NCI-H524 treated with DMSO at 0.1 percent for 48 hours (cell line): Measurements from ENCODE around the gene PIGK.

Source experiments
- DNase-seq: peaks from one replicate; lab custom pipeline; 2025; lab: John Stamatoyannopoulos, UW

The PIGK gene

DNA sequence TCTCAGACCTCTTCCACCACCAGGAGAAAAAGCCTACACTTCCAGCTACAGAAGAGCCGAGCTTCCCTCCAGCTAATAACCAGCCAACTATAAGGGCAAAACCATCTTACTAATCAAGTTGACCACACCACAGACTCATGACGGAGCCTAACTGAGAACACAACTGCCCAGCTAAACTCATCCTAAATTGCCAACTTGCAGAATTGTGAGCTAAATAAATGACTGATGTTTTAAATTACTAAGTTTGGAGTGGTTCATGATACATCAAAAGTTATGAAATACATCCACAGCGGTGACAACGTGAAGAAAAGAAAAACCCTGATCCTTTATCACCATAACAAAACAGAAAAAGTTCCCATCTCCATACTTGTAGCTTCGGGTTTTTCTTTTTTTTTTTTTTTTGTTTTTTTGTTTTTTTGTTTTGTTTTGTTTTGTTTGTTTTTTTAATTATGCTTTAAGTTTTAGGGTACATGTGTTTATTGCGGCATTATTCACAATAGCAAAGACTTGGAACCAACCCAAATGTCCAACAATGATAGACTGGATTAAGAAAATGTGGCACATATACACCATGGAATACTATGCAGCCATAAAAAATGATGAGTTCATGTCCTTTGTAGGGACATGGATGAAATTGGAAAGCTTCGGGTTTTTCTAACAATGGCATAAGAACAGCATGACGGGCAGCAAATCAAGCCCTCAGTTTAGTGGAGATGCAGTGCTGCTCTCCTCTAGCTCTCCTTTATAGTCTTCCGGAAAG is 122.6 kb downstream of the PIGK start:
- DNase-seq, result no peak

DNA sequence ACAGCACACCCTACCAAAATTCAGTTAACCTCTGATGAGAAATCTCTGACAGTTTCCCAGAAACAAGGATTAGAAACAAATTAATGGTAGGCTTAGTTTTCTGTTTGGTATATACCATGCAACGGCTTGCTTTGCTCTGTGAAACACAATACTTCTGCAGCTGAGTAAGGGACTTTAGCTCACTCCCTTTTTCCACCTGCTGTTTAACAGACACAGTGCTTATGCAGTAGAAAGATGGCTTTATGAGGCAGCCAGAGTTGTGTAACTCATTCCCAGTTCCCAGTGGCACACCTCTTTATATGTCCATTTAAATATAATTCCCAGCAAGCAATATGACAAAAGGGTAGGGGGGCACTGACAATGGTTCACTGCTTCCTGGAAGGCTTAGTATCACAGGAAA is 124.0 kb downstream of the PIGK start:
- DNase-seq, result peak; percentile 40

DNA sequence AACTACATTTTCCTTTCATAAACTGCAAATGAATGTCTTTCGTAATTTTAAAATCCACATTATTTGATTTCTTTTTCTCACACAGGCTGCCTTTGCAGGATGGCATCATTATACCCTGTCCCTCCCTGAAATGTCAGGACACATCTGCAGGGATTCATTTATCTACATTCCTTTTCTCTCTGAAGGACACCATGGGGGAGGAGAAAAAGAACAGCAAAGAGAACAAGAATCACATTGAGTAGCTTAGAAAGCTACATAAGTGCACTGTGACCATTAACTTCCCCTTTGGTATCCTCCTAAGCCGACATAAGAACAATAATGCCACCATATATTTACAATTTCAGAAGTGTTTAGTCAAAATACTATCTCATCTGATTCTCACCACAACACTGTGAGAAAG is 129.5 kb downstream of the PIGK start:
- no peak for DNase-seq

DNA sequence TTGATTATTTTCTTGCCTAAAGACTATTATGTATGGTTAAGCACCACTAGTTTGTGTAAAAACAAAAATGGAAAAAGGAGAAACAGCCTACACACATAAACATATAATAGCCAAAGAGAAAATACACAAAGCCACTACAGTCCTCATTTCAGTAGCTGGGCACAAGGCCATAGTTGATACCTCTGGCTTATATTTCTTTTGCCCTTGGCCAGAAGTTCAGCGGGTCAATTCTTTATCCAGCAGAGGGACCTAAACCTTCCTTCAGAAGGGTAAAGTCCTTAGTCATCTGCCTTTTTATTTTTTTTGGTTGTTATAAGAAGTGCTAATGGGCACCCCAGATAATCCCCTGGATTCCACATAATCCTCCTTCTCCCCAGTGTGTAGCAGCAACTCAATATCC is 134.1 kb downstream of the PIGK start:
- no peak for DNase-seq

DNA sequence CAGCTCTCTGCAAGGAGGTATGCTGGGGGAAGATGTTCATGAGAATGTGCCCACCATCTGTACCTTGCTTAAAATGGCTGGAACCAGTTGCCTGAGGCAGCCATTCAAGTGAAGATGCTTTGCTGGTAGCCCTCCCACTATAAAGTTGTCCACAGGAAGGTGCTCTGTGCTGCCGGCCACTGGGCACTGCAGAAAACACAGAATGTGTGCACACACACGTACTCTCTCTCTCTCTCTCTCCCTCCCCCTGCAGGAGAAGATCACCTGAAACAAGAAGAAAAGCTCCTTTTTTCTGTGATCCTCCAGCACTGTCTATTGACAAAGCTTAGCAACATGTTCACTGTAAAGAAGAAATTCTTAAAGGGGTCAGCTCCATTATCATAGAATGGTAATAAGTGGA is 134.8 kb downstream of the PIGK start:
- DNase-seq, result no peak

DNA sequence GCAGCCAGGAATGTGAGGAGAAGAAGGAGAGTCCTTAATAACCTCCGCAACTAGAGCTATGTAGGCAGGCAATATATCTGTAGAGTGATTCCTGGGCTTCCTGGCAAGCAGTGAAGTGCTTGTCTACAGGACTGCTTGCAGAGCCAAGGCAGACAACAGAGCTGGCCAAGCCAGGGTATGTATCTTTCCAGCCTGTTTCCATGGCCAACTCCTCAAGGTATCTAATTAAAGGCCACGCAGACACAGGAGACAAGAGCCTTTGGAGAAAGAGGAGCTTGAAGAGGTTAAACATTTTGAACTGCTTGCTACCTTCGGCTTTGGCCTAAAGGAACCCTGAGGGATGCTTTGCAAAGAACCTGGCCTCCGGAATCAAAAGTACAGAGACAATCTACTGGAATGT is 137.4 kb downstream of the PIGK start:
- DNase-seq, result no peak

DNA sequence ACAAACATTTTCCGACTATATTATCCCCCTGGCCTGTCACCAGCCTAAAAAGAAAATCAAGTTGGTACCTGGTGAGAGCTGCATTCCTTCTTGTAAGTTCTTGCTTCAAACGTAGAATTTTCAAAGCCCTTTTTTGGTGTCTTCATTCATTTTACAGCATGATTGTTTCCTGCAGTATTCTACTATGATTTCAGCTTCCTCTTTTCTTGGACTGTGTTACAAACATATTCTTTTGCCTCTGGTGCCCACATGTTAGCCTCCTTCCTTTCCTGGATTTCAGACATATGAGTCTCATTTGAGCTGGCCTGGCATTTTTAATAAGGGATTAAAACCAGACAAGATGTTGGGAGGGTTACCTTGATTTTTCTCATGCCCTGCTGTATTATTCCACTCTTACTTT is 142.5 kb downstream of the PIGK start:
- no peak for DNase-seq

DNA sequence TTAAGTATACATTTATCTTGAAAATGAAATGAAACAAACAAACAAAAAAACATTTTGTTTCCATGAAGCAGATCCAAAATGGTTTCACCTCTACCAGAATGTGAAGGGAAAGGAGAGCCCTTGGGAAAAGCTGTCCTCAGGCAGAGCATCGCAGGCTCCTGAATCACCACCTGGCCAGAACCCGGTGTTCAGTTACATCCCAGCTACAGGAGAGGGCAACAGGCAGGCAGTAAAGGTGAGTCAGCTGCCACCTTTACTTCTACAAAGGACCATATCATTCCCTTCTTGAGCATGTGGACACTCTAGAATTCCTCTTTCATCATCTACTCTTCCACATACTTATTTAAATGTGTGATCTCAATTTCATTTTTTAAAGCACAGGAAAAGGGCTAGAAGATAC is 151.2 kb downstream of the PIGK start:
- no peak for DNase-seq

DNA sequence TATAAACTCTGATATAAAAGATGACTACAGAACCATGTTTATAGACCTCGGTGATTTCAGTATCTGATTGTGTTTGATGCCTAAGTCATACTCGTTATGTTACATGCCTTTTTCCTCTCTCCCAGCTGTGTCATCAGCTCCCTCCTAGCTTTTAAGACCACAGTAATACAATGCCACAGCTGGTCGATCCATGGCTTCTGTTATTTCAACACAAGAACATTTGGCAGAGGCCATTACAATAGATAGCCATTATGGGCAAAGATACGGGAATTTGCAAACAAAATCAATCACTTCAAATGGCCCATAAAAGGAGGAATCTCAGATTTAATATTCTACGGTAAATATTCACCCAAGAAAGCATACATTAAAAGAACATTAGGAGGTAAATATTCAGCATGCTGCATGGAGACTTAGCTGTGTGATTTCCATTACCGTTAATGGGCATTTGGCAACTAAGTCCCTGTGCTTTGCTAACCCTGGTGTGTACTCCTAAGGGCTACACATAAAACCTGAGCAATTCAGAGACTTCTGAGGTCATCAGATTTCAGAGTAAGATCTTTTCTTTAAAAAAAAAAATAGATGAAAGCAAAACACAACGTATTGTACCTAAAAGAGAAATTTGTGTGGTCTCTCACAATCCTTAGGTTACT is 153.4 kb downstream of the PIGK start:
- no peak for DNase-seq

DNA sequence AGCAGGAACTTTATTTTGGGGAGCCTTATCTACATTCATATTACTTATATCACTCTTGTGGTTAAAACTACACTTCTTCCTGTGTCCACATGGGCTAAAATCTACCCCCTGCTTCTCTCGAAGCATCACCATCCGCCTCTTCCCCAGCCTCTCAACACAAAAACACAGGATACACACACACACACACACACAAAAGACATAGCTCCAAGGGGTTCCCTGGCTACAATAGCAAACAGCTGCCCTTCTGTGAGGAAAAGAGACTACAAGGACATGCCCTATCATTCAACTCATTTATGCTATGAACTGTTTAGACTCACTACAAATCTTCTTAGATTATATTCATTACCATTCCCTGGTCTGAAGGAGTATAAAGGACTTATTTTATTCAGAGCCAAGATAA is 155.0 kb downstream of the PIGK start:
- no peak for DNase-seq

DNA sequence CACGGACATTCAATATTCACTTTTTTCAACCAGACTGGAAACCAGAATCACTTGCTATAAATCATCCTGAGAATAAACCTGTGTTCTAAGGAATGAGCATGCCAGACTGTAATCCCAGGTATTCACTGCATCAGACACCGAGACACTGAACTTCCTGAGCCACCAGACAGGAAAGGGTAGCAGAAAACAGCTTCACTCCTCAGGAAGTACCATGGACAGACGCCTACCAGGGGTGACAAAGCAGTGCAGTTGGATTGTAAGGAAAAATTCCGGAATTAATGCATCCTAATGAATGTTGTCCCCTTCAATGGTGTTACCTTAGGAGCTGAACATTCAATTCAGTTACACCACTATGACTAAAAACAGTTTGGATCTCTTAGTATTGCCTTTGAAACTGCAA is 156.1 kb downstream of the PIGK start:
- no peak for DNase-seq

DNA sequence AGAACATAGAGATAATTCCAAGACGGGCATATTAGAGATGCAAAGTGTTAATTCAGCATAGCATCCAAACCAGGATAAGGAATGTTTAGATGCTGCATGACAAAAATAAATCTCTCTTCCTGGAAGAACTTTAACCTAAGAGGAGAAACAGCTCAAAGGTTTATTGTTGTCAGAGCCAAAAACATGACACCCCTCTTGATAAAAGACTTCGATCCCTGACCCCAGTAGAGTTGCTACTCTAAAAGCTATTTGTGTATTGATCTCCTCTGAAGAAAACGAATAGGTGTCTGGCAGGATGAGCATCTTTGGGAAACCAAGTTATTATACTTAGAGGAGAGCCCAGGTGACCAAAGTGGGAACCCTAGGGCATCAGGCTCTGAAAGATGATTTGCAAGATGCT is 158.1 kb downstream of the PIGK start:
- DNase-seq, result no peak

DNA sequence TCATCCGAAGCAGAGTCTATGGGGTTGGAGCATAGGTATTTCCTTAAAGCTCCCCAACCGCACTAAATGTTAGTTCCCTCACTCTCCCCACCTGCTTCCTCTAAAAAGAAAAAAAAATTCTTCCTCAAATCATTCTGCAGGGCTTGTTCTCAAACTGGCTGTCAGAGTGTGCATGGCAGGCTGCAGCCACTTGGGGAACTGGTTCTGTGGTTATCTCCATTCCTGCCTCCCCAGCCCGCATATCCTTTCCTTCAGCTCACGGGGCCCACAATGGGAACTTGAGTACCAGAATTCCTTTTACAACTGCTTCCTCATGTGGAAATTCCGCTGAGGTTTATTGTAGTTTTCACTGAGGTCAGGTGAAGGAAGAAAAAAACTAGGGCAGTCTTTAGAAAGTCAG is 159.2 kb downstream of the PIGK start:
- DNase-seq, result no peak

DNA sequence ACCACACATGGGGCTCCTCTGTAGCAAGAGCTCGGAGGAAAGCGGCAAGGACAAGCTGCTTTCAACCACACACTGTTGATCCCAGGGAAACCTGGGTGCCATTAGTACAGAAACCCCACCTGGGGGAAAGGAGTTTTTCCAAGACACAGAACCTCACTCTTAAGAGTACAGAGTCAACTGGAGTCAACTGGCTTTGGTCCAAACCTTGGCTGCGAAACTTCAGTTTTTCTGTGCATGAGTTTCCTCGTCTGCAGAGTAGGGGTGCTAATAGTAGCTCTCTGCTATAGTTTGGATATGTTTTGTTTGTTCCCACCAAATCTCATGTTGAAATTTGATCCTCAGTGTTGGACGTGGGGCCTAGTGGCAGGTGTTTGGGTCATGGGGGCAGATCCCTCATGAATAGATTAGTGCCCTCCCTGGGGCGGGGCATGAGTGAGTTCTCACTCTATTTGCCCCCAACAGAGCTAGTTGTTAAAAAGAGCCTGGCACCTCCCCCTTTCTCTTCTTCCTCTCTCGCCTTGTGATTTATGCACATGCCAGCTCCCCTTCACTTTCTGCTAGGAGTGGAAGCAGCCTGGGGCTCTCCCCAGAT is 161.1 kb downstream of the PIGK start:
- no peak for DNase-seq

DNA sequence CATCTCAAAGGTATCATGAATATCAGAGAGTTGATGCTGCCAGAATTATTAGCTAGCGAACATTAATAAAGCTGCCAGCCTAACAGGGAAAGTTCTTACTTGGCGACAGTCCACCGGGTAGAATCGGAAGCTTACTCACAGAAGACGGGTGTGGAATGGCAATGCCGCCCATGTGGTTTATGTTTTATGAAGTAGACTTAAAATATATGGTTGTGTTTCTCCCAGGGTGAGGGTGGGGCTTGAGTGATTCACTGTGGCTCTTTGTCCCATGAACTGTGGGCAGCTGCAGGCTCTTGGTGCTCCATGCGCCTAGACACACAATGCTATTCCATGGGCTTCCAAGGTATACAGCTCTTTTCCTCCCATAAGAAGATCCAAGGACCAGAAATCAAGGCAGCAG is 162.7 kb downstream of the PIGK start:
- DNase-seq, result no peak

DNA sequence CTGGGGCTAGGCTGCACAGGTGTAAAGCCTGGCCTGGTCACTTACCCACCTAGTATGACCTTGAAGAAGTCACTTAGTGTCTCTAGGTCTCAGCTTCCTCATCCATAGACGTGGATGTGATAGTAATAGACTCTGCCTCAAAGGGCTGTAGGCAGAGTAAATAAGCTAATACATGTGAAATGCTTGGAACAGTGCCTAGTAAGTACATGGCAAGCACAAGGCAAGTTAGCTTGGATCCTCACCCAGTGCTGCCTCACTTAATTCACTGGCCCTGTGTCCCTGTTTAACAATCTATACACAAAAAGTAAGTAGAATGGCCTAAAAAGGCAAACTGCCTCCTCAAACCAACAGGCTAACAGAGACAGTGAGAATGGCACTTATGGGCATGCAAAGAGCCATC is 167.8 kb downstream of the PIGK start:
- DNase-seq, result no peak

DNA sequence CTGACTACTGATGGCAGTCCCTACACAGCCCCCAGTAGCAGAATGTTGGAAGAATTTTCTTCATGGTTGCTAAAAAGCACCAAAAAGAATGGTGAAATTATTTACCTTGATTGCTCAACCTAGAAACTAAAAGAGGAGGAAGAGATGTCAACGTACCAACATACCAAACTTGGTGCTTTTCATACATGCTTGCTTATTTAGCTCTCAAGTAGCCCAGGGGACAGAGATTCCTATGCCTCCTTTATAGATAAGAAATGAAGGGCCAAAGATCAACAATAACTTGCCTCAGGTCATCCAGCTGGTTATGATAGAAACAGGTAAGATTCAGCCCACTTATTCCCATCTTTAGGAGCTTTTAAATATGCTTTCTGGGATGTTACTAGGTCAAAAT is 170.6 kb downstream of the PIGK start:
- DNase-seq, result no peak

DNA sequence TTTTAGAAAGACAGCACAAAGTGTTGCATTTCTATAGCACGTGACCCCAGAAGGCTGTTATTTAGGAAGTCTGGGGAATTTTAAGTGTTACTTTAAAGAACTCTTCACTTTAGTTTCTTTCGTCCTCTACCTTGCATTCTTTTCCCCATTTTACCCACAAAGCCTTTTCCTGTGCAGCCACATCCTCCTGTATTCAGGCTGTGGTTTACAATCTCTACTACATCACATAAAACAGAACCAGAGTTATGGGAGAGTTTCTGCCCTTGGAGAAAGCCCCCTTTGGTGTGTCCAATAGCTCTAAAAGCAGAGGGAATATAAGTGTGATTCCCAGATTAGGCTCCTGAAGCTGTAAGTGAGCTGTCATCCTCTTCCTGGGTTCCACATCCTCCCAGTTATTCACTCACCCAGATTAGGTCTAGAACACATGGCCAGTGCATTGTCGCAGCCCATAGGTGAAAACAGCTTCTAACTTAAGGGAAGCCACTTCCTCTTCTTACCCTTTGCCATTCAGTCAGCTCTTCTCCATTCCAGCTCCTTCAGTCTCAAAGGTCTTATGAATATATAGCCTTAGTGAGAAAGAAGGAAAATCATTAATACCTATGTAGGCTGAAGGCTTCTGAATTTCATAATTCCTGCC is 171.1 kb downstream of the PIGK start:
- DNase-seq, result no peak

DNA sequence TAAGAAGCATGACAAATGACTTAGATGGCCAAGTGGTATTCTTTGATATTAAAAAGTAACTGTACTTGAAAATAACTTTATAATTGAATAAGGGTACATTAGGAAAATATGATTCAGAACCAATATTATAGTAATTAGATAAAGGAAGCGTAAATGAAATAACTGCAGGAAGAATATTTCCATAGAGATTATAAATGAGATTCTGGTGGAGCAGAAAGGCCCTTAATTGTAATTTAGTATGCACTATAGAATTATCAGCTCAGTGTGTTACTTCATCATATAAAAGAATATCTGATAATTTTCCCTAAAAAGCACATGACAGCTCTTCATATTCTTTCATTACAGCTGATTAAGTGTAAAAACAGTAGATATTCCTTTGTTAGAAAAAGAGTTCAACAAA is 171.7 kb downstream of the PIGK start:
- DNase-seq, result no peak

DNA sequence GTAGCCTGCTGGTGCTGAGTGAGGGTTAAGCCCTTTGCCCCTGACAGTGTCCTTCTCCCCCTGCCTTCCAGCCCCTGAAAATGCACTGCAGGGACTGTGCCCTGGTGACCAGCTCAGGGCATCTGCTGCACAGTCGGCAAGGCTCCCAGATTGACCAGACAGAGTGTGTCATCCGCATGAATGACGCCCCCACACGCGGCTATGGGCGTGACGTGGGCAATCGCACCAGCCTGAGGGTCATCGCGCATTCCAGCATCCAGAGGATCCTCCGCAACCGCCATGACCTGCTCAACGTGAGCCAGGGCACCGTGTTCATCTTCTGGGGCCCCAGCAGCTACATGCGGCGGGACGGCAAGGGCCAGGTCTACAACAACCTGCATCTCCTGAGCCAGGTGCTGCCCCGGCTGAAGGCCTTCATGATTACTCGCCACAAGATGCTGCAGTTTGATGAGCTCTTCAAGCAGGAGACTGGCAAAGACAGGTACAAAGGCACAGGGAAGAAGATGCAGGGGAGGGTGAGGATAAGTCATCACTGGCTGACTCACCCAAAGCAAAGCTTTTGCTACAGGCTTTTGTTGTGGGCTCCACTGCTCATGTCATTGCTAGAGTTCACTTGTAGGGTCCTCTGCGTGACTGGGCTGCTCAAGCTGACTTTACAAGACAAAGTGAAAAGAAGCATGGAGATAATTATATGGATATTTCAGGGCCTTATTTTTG is 174.9 kb downstream of the PIGK start:
- DNase-seq, result no peak

DNA sequence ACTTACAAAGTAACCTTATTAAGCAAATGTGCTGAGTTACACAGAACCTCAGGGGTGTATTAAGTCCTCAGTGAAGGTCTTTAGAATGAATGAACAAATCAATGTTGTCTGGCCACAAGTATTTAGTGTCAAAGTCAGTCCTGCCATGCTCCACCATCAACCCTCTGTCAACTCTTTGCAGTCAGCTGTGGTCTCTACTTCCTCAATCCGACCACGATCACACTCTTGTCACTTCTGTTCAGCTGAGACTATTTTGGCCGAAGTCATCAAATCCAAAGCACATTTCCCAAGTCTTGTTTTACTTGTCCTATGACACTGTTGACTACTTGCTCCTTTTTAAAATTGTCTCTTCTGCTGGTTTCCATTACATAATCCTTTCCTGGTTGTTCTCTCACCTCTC is 178.4 kb downstream of the PIGK start:
- DNase-seq, result no peak

DNA sequence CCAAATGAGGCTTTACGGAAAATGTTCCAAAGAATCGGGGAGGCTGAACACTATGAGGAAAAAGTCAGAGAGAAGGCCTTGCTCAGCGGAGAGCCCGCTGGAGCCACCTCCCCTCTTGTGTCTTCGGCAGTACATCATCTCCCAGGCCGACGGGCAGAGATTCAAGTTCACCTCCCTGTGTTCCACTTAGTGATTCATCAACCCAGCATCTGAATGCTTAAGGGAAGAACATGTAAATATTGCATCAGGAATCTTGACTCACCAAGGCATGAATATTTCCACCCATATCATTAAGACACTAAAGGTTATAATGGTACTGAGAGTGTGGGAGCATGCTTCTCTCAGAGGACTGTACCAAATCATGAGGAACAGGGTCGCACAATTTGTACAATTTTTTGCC is 179.5 kb downstream of the PIGK start:
- no peak for DNase-seq

DNA sequence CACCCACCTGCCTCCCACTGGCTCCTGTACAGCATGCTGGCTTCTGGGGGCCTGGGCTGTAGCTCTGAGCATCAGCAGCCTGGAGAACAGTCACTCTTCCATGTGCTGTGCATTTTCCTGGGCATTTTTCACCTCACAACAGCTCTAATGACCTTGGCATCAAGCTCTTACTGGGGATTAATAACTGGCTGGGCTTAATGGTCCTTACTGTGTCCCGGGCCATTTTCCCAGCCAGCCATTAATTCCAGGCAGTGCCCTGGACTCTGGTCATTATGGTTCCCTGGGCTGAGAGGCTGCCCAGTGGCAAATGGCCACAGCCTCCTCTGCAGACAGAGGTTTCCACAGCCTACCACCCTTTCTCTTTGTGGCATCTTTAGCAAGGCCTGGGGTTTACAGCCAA is 180.1 kb downstream of the PIGK start:
- no peak for DNase-seq
